ENCODE results near the gene MUC3A. TPM values are rescaled to one million over a fixed set of nuclear protein-coding genes. Genes with fewer than 3 reads are reported as not detected.

Gene MUC3A
- total and polyA plus RNA-seq, 2 of the 13 experiments (the other 11 are each of a cell fraction or from before 2014, with no cell fraction given), result 0.01 TPM; not detected in 1

DNA sequence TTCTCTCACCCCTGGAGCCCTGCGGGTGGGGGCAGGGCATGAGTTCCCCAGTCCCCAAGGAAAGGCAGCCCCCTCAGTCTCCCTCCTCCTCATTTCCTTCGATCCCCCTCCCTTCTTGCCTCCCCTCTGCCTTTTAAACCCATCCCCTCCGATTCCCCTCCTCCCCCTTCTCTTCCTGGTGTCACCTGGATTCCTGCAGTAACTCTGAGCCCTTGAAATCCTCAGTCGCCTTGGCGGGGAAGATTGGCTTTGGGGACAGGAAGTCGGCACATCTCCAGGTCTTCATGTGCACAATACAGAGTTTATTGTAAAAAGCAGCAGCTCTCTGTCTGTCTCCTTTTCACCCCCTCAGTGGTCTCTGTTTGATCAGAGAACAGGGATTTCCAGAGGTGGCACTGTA is 18.7 kb downstream of the MUC3A start:
- Histone ChIP-seq H3K27me3 (ENCODE audit: control insufficient read depth in 1 of 2, insufficient read depth in 2 of 2, low read length in 2 of 2) (peaks cover 12 to 47% of the 10 kb centered on the region in 2 experiments), H4K20me1 (ENCODE audit: insufficient read depth, low read length) (no peaks in the 10 kb centered on the region), H3K4me3 (replicated peaks in 1 of 3; ENCODE audit: insufficient read depth in 1 of 3, low read depth in 2 of 3, low read length in 3 of 3) (no peak overlapping the region), H3K27ac (ENCODE audit: extremely low read length, insufficient read depth, low read length) (no peak overlapping the region), H3K79me2 (ENCODE audit: insufficient read depth, low read length) (no peaks in the 10 kb centered on the region), H3K4me2 (ENCODE audit: low read depth, low read length) (no peak overlapping the region), H3K36me3 (replicated peaks in 1 of 2; ENCODE audit: control insufficient read depth in 1 of 2, insufficient read depth in 2 of 2, low read length in 2 of 2) (no peaks in the 10 kb centered on the region), H3K4me1 (ENCODE audit: insufficient read depth, low read length) (0 out of 2 replicates have a peak, but pooled peaks cover 10% of the 10 kb centered on the region), H3K9me3 (ENCODE audit: low read length) (no peaks in the 10 kb centered on the region), H2AFZ (ENCODE audit: low read length) (no peak overlapping the region), H3K9ac (ENCODE audit: insufficient read depth, low read depth, low read length) (no peak overlapping the region)
- ChIA-PET CTCF (ENCODE audit: low intra/inter-chr PET ratio, low total read pairs) (no interaction called here), POLR2A (no interaction called here)
- no peak for FAIRE-seq
- in situ Hi-C loops (cut with HindIII; ENCODE audit: extremely low pct_ligation_motif_present, low pct_unique_long_range_greater_than_20kb), result loop anchor here (5.0 kb wide), 1 partner anchor 89 kb away; no protein-coding TSS in a partner anchor
- TF ChIP-seq POLR2A (IDR thresholded peaks at IDR 0.05; ENCODE audit: insufficient read depth in 1 of 2, low read depth in 2 of 2, low read length in 2 of 2), result no peak
- TF ChIP-seq ZNF788 (CRISPR knock-in tag; IDR thresholded peaks at IDR 0.05; ENCODE audit: borderline replicate concordance), result no peak
- TF ChIP-seq ZNF30 (CRISPR knock-in tag; IDR thresholded peaks at IDR 0.05), result no peak
- TF ChIP-seq ZNF264 (CRISPR knock-in tag; IDR thresholded peaks at IDR 0.05), result no peak
- TF ChIP-seq, protein P1, sequence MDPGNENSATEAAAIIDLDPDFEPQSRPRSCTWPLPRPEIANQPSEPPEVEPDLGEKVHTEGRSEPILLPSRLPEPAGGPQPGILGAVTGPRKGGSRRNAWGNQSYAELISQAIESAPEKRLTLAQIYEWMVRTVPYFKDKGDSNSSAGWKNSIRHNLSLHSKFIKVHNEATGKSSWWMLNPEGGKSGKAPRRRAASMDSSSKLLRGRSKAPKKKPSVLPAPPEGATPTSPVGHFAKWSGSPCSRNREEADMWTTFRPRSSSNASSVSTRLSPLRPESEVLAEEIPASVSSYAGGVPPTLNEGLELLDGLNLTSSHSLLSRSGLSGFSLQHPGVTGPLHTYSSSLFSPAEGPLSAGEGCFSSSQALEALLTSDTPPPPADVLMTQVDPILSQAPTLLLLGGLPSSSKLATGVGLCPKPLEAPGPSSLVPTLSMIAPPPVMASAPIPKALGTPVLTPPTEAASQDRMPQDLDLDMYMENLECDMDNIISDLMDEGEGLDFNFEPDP (CRISPR knock-in tag; conservative IDR thresholded peaks at IDR 0.05), result no peak
- no peak for TF ChIP-seq ARNT (IDR thresholded peaks at IDR 0.05)
- TF ChIP-seq NCOR1 (IDR thresholded peaks at IDR 0.05; ENCODE audit: borderline replicate concordance, low read length), result no peak
- TF ChIP-seq ZNF607 (CRISPR knock-in tag; IDR thresholded peaks at IDR 0.05; ENCODE audit: borderline replicate concordance), result no peak
- TF ChIP-seq ZNF329 (CRISPR knock-in tag; IDR thresholded peaks at IDR 0.05; ENCODE audit: low read depth), result no peak
- TF ChIP-seq NPAS2 (CRISPR knock-in tag; IDR thresholded peaks at IDR 0.05; ENCODE audit: borderline replicate concordance), result no peak
- TF ChIP-seq, protein P2, sequence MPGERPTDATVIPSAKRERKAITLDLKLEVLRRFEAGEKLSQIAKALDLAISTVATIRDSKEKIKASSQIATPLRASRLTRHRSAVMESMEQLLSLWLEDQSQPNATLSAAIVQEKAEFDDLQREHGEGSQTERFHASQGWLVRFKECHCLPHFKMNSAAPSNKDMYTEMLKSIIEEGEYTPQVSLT (CRISPR knock-in tag; IDR thresholded peaks at IDR 0.05; ENCODE audit: borderline replicate concordance, low read depth), result no peak
- no peak for TF ChIP-seq ZNF232 (CRISPR knock-in tag; IDR thresholded peaks at IDR 0.05; ENCODE audit: borderline replicate concordance)
- TF ChIP-seq, protein P3, sequence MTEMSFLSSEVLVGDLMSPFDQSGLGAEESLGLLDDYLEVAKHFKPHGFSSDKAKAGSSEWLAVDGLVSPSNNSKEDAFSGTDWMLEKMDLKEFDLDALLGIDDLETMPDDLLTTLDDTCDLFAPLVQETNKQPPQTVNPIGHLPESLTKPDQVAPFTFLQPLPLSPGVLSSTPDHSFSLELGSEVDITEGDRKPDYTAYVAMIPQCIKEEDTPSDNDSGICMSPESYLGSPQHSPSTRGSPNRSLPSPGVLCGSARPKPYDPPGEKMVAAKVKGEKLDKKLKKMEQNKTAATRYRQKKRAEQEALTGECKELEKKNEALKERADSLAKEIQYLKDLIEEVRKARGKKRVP (CRISPR knock-in tag; IDR thresholded peaks at IDR 0.05), result no peak
- TF ChIP-seq SRSF9 (IDR thresholded peaks at IDR 0.05; ENCODE audit: borderline replicate concordance, insufficient read depth, low read depth, low read length, poor library complexity, severe bottlenecking), result no peak
- TF ChIP-seq KAT8 (CRISPR knock-in tag; IDR thresholded peaks at IDR 0.05), result no peak
- 49% methylated on average over 5 of the region's 6 CpGs for WGBS (ENCODE audit: low lambda C conversion rate)
- no peak for DNase-seq (ENCODE audit: low spot score)
- ATAC-seq, result no peak
- intact Hi-C loops (cut with micrococcal nuclease; ENCODE audit: unreplicated experiment), result no loop called here
- BruUV-seq (replicated peaks), result no TSS peak

Data from HepG2 (cell line).